ENCODE results near the gene RNF214.

- no peak for TF ChIP-seq EP300 (IDR thresholded peaks at IDR 0.05)
- no peak for TF ChIP-seq CTCF (IDR thresholded peaks at IDR 0.05)
- no peak for TF ChIP-seq POLR2AphosphoS5 (IDR thresholded peaks at IDR 0.05)
Observed at GRCh38 chr11:117193130-117194020, 39.1 kb upstream of the RNF214 start.
